ENCODE results near the gene LIX1. TPM values are rescaled to one million over a fixed set of nuclear protein-coding genes. Genes with fewer than 3 reads are reported as not detected.

LIX1 gene
- total and polyA plus RNA-seq, 4 donors: not detected

DNA sequence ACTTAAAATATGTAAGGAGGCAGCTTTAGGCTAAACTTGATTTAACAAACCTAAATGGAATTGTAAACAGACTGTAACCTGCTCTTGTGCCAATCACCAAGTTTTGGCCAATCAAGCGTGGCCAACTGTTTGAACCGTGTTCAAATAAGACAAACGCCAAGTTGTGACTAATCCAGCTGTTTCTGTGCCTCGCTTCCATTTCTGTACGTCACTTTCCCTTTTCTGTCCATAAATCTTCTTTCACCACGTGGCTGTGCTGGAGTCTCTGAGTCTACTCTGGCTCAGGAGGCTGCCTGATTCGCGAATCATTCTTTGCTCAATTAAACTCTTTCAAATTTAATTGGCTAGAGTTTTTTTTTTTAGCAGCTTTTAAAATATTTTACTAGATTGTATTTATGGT, 71.3 kb downstream of the LIX1 start:
- peak in 1 of 2 donors; percentile 40 for DNase-seq
- Histone ChIP-seq H3K27ac (ENCODE audit: low read depth in 1 of 2, low read length in 2 of 2) (no peak overlapping the region), H3K9me3 (ENCODE audit: control insufficient read depth, low read length) (no peaks in the 10 kb centered on the region), H3K27me3 (ENCODE audit: control insufficient read depth in 1 of 2, insufficient read depth in 2 of 2, low read length in 1 of 2) (no peaks in the 10 kb centered on the region), H3K36me3 (ENCODE audit: control insufficient read depth in 1 of 2, insufficient read depth in 2 of 2, low read length in 1 of 2) (no peaks in the 10 kb centered on the region), H3K4me1 (ENCODE audit: control insufficient read depth in 1 of 2, insufficient read depth in 2 of 2, low read length in 2 of 2) (no peaks in the 10 kb centered on the region), H3K4me3 (ENCODE audit: low read length in 2 of 2) (no peak overlapping the region)
- intact Hi-C loops (cut with DNase I): no loop called here
- WGBS, 2 donors: 8% methylated on average over 8 of the region's 8 CpGs
- peak; percentile 50 for ATAC-seq (ENCODE audit: low FRiP score)

DNA sequence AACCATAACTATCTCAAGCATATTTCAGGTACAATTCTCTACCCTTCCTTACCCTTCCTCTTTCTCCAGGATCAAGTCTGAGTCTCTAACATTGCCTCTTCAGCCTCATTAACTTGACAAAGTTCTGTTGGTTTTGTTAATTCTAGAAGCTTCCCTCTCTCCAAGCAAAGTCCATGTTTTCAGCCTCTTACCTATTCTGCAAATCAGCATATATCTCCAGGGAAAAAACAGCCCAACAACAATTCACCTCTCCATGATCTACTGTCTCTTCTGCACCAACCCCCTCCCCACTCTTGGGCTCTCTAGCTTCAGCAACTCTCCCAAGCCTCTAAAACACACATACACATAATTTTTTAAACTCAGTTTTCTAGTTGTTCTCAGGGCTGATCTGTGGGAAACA, 72.2 kb downstream of the LIX1 start:
- H3K4me1 ChIP-seq (ENCODE audit: control insufficient read depth in 1 of 2, insufficient read depth in 2 of 2, low read length in 2 of 2): no peaks in the 10 kb centered on the region
- no peak overlapping the region for H3K4me3 ChIP-seq (ENCODE audit: low read length in 2 of 2)
- no peaks in the 10 kb centered on the region for H3K27me3 ChIP-seq (ENCODE audit: control insufficient read depth in 1 of 2, insufficient read depth in 2 of 2, low read length in 1 of 2)
- DNase-seq (no peak), ATAC-seq (ENCODE audit: low FRiP score) (no peak)
- no peaks in the 10 kb centered on the region for H3K36me3 ChIP-seq (ENCODE audit: control insufficient read depth in 1 of 2, insufficient read depth in 2 of 2, low read length in 1 of 2)
- intact Hi-C loops (cut with DNase I): no loop called here
- no peaks in the 10 kb centered on the region for H3K9me3 ChIP-seq (ENCODE audit: control insufficient read depth, low read length)
- H3K27ac ChIP-seq (ENCODE audit: low read depth in 1 of 2, low read length in 2 of 2): no peak overlapping the region

DNA sequence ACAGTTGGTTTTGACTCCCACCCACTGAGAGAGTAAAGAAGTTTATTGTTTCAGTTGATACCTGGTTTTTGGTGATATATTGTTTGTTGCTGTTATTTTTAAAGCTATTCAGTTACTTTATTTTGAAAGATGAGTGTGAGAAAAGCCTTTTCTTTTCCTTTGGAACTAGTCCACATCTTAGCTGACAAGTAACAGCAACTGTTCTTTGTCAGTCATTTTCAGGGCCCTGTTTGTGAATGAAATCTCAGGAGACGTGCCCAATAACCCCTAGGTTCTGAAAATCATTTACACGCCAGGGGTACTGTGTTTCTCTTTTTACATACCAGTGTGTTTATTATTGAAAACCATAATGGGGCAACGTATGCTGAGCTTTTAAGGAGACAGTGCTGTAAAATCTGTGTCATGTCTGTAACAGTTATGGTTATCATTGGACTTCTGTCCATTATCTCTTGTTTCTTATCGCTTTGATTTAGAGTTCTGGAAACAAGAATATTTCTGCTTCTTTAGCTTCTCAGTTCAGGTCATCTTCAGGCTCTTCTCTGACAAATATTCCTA, 75.0 kb downstream of the LIX1 start:
- intact Hi-C loops (cut with DNase I): no loop called here
- peaks cover 0 to under 1% of the 10 kb centered on the region in 2 donors for H3K27me3 ChIP-seq (ENCODE audit: control insufficient read depth in 1 of 2, insufficient read depth in 2 of 2, low read length in 1 of 2)
- no peak overlapping the region for H3K4me3 ChIP-seq (ENCODE audit: low read length in 2 of 2)
- H3K36me3 ChIP-seq (ENCODE audit: control insufficient read depth in 1 of 2, insufficient read depth in 2 of 2, low read length in 1 of 2): no peaks in the 10 kb centered on the region
- no peak for DNase-seq
- ATAC-seq (ENCODE audit: low FRiP score): no peak
- H3K27ac ChIP-seq (ENCODE audit: low read depth in 1 of 2, low read length in 2 of 2): no peak overlapping the region
- H3K4me1 ChIP-seq (ENCODE audit: control insufficient read depth in 1 of 2, insufficient read depth in 2 of 2, low read length in 2 of 2): no peaks in the 10 kb centered on the region
- no peaks in the 10 kb centered on the region for H3K9me3 ChIP-seq (ENCODE audit: control insufficient read depth, low read length)
- 61 to 63% methylated on average over 4 of the region's 4 CpGs for WGBS, 2 donors

DNA sequence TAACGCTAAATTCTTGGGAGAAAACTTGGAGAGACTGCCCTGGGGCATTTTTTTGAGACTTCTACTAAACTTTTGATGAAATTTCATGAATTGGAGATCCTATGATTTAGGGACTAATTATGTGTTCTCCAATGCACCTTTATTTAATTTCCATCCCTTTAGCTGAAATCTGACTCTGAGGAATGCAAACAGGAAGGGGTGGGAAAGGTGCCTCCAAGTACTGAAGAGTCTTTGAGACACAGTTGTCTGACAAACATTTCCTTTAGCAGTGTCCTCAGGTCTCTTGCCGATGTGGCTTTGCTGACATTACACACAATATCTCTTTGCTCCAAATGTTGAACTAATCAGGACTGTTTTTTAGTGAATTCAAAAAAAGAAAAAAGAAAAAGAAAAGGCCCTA, 76.9 kb downstream of the LIX1 start:
- Histone ChIP-seq H3K4me1 (ENCODE audit: control insufficient read depth in 1 of 2, insufficient read depth in 2 of 2, low read length in 2 of 2) (no peaks in the 10 kb centered on the region), H3K4me3 (ENCODE audit: low read length in 2 of 2) (no peak overlapping the region), H3K27me3 (ENCODE audit: control insufficient read depth in 1 of 2, insufficient read depth in 2 of 2, low read length in 1 of 2) (peaks cover 0 to 3% of the 10 kb centered on the region in 2 donors), H3K27ac (ENCODE audit: low read depth in 1 of 2, low read length in 2 of 2) (no peak overlapping the region), H3K36me3 (ENCODE audit: control insufficient read depth in 1 of 2, insufficient read depth in 2 of 2, low read length in 1 of 2) (no peaks in the 10 kb centered on the region), H3K9me3 (ENCODE audit: control insufficient read depth, low read length) (no peaks in the 10 kb centered on the region)
- ATAC-seq (ENCODE audit: low FRiP score) (no peak), DNase-seq (no peak)
- intact Hi-C loops (cut with DNase I): no loop called here
- 66 to 75% methylated on average over 2 of the region's 2 CpGs for WGBS, 2 donors

DNA sequence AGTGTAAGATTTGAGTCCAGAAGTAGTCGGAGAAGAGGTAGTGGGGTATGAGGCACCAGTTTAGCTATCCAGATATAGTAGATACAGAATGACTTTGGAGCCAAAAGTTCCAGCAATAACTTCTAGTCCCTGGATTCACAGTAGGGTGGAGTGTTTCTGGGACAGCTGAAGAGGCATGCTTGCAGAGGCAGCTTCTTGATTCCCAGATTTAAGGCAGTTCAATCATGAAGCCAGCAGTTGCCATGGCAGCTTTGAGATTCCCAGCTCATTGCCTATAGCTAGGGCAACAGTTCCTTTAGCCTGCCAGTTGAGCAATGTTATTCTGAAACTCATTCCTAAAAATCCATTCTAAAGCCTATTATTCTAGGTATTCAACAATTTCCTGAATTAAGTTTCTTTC, 79.2 kb downstream of the LIX1 start:
- peaks cover 2% of the 10 kb centered on the region for H3K9me3 ChIP-seq (ENCODE audit: control insufficient read depth, low read length)
- no peak overlapping the region for H3K4me3 ChIP-seq (ENCODE audit: low read length in 2 of 2)
- intact Hi-C loops (cut with DNase I): no loop called here
- ATAC-seq (ENCODE audit: low FRiP score) (no peak), DNase-seq (no peak)
- WGBS, 2 donors: 38 to 58% methylated on average over 1 of the region's 1 CpG
- peaks cover 0 to 3% of the 10 kb centered on the region in 2 donors for H3K27me3 ChIP-seq (ENCODE audit: control insufficient read depth in 1 of 2, insufficient read depth in 2 of 2, low read length in 1 of 2)
- no peaks in the 10 kb centered on the region for H3K36me3 ChIP-seq (ENCODE audit: control insufficient read depth in 1 of 2, insufficient read depth in 2 of 2, low read length in 1 of 2)
- no peaks in the 10 kb centered on the region for H3K4me1 ChIP-seq (ENCODE audit: control insufficient read depth in 1 of 2, insufficient read depth in 2 of 2, low read length in 2 of 2)
- H3K27ac ChIP-seq (ENCODE audit: low read depth in 1 of 2, low read length in 2 of 2): no peak overlapping the region

DNA sequence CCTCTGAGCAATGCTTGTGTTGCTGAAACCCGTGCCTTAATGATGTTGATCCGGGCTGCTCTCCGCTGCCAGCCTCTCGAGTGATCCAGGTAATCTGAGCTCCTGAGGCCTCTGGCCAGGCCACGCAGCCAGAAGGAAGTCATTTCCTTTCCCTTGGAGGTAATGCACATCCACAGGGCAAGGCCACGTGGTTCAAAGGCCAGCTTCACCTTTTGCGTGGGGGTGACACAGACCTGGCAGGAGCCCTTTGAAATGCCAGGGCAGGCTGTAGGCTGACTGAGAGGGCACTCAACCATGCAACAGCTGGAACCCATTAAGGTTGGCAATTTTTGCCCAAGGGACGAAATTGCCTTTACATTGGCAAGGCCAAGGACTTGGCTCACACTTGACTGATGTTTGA, 80.4 kb downstream of the LIX1 start:
- ATAC-seq (ENCODE audit: low FRiP score) (no peak), DNase-seq (no peak)
- Histone ChIP-seq H3K27ac (ENCODE audit: low read depth in 1 of 2, low read length in 2 of 2) (no peak overlapping the region), H3K4me3 (ENCODE audit: low read length in 2 of 2) (no peak overlapping the region), H3K36me3 (ENCODE audit: control insufficient read depth in 1 of 2, insufficient read depth in 2 of 2, low read length in 1 of 2) (no peaks in the 10 kb centered on the region), H3K27me3 (ENCODE audit: control insufficient read depth in 1 of 2, insufficient read depth in 2 of 2, low read length in 1 of 2) (peaks cover 0 to 3% of the 10 kb centered on the region in 2 donors), H3K9me3 (ENCODE audit: control insufficient read depth, low read length) (peaks cover 2% of the 10 kb centered on the region), H3K4me1 (ENCODE audit: control insufficient read depth in 1 of 2, insufficient read depth in 2 of 2, low read length in 2 of 2) (no peaks in the 10 kb centered on the region)
- intact Hi-C loops (cut with DNase I): no loop called here
- 53 to 62% methylated on average over 8 of the region's 8 CpGs for WGBS, 2 donors

DNA sequence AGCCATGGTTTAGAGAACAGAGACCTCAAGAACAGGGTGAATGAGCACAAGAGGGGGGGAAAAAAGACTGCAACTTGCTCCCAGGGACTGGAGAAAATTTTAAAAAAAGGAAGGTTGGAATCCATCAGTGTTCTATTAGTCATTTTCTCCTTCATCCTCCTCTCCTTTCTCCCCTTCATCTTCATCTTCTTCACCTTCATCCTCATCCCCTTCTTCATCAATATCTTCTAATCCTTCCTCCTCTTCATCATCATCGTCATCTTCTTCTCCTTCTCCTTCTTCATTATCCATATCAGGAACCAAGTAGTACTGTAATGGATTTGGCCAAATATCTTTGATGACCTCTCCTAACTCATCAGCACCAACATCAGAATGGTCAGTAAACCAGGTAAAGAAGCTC, 86.1 kb downstream of the LIX1 start:
- intact Hi-C loops (cut with DNase I): no loop called here
- Histone ChIP-seq H3K27ac (ENCODE audit: low read depth in 1 of 2, low read length in 2 of 2) (no peak overlapping the region), H3K27me3 (ENCODE audit: control insufficient read depth in 1 of 2, insufficient read depth in 2 of 2, low read length in 1 of 2) (no peaks in the 10 kb centered on the region), H3K4me1 (ENCODE audit: control insufficient read depth in 1 of 2, insufficient read depth in 2 of 2, low read length in 2 of 2) (no peaks in the 10 kb centered on the region), H3K9me3 (ENCODE audit: control insufficient read depth, low read length) (peaks cover 2% of the 10 kb centered on the region), H3K4me3 (ENCODE audit: low read length in 2 of 2) (no peak overlapping the region), H3K36me3 (ENCODE audit: control insufficient read depth in 1 of 2, insufficient read depth in 2 of 2, low read length in 1 of 2) (no peaks in the 10 kb centered on the region)
- no peak for ATAC-seq (ENCODE audit: low FRiP score)
- DNase-seq: no peak
- 88 to 99% methylated on average over 1 of the region's 1 CpG for whole genome bisulfite sequencing, 2 donors

DNA sequence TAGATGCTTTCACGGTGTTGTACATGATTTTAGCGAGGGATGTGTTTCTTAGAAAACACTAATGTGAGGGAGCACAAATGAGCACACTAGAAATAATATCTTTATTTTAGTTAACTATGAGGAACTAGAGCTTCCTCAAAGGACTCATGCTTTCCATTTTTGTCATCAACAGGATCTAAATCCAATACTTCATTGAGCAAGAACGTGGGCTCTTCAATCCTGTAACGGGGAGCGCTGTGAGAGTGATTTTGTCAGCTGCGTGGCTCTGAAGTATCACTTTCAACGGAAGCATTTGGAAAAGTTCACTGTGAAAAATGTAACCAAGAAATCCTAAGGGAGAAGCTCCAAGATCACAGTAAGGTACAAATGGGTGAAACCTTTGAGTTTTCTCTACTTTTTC, 93.2 kb downstream of the LIX1 start:
- intact Hi-C loops (cut with DNase I): loop anchor here in 1 of 2 donors (10.0 kb wide), 1 partner anchor 96 kb away; the partner anchor contains the start of gene LIX1
- Histone ChIP-seq H3K27ac (ENCODE audit: low read depth in 1 of 2, low read length in 2 of 2) (no peak overlapping the region), H3K4me3 (ENCODE audit: low read length in 2 of 2) (no peak overlapping the region), H3K9me3 (ENCODE audit: control insufficient read depth, low read length) (no peaks in the 10 kb centered on the region), H3K4me1 (ENCODE audit: control insufficient read depth in 1 of 2, insufficient read depth in 2 of 2, low read length in 2 of 2) (no peaks in the 10 kb centered on the region), H3K27me3 (ENCODE audit: control insufficient read depth in 1 of 2, insufficient read depth in 2 of 2, low read length in 1 of 2) (no peaks in the 10 kb centered on the region), H3K36me3 (ENCODE audit: control insufficient read depth in 1 of 2, insufficient read depth in 2 of 2, low read length in 1 of 2) (no peaks in the 10 kb centered on the region)
- no peak for DNase-seq
- 77 to 84% methylated on average over 7 of the region's 7 CpGs for WGBS, 2 donors
- no peak for ATAC-seq (ENCODE audit: low FRiP score)

DNA sequence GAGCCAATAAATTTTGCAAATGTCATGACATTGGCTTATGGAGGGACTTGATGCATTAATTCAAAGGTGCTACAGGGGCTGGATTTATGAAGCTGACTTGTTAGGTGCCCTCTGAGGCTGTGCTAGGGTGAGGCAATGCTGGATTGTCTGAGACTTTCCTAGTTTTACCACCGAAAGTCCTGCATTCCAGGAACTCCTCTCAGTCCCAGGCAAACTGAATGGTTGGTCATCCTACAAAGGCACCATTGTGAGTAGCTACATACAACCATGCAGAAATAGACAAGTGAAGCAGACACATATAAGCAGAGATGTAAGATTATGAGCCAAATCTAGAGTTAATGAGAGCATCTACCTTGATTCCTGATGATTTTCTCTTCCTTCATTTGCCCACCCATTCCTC, 95.3 kb downstream of the LIX1 start:
- no peak for ATAC-seq (ENCODE audit: low FRiP score)
- no peaks in the 10 kb centered on the region for H3K4me1 ChIP-seq (ENCODE audit: control insufficient read depth in 1 of 2, insufficient read depth in 2 of 2, low read length in 2 of 2)
- intact Hi-C loops (cut with DNase I): loop anchor here in 1 of 2 donors (10.0 kb wide), 1 partner anchor 98 kb away; the partner anchor contains the start of gene LIX1

More for the DNA sequence above, 95.3 kb downstream of the LIX1 start:
- H3K27ac ChIP-seq (ENCODE audit: low read depth in 1 of 2, low read length in 2 of 2): no peak overlapping the region
- H3K27me3 ChIP-seq (ENCODE audit: control insufficient read depth in 1 of 2, insufficient read depth in 2 of 2, low read length in 1 of 2): no peaks in the 10 kb centered on the region
- 80 to 89% methylated on average over 1 of the region's 1 CpG for WGBS, 2 donors
- H3K9me3 ChIP-seq (ENCODE audit: control insufficient read depth, low read length): no peaks in the 10 kb centered on the region
- DNase-seq: no peak
- H3K4me3 ChIP-seq (ENCODE audit: low read length in 2 of 2): no peak overlapping the region
- H3K36me3 ChIP-seq (ENCODE audit: control insufficient read depth in 1 of 2, insufficient read depth in 2 of 2, low read length in 1 of 2): no peaks in the 10 kb centered on the region

Data from aorta (tissue), 5 donors.